Vagina (tissue), 2 donors: ENCODE data around the gene THSD1. TPM values are rescaled to one million over a fixed set of nuclear protein-coding genes. Genes with fewer than 3 reads are reported as not detected.
"Not testable (repeated sequence)": the region's sequence is repeated elsewhere in the genome, so short reads cannot be mapped to it uniquely, and the experiment has no call there.

Source experiments
- DNase-seq, 2 donors: peaks; one replicate each; pipeline ENCODE4 v3.0.0-alpha.2; 2017; ENCODE audit errors: extremely low spot score in 2 of 2
- H3K27ac ChIP-seq: fragments of 200-600 bp; sonication (generic); one replicate; pipeline ENCODE4 v1.5.1; 2019
- H3K27me3 ChIP-seq: fragments of 200-600 bp; sonication (generic); one replicate; pipeline ENCODE4 v1.5.1; 2019
- H3K36me3 ChIP-seq, 2 donors: fragments of 200-600 bp; sonication (generic); one replicate each; pipeline ENCODE4 v1.5.1; 2017 to 2019
- H3K4me1 ChIP-seq: fragments of 200-600 bp; sonication (generic); one replicate; pipeline ENCODE4 v1.5.1; 2019
- H3K4me3 ChIP-seq, 2 donors: fragments of 200-600 bp; sonication (generic); 1 replicate in 1 of 2; 2 replicates in 1 of 2; pipeline ENCODE4 v1.5.1; 2016 to 2019
- H3K9me3 ChIP-seq: fragments of 200-600 bp; sonication (generic); one replicate; pipeline ENCODE4 v1.5.1; 2019
- CTCF ChIP-seq, 3 experiments: fragments of 450-650 bp in 2 of 3; fragments of 200-600 bp in 1 of 3; sonication (generic) in 1 of 3; IDR thresholded peaks; one replicate each; pipeline ENCODE4 v1.5.1; 2017 to 2019; ENCODE audit warnings: antibody characterized with exemption in 3 of 3, mild to moderate bottlenecking in 2 of 3, moderate library complexity in 2 of 3
- POLR2A ChIP-seq, 2 donors: fragments of 450-650 bp; IDR thresholded peaks; one replicate each; pipeline ENCODE4 v1.6.1; 2017; ENCODE audit warnings: antibody characterized with exemption in 2 of 2, mild to moderate bottlenecking in 2 of 2, moderate library complexity in 2 of 2
- POLR2AphosphoS5 ChIP-seq, 2 donors: sonication (generic); formaldehyde crosslinking; IDR thresholded peaks; one replicate each; pipeline ENCODE4 v1.9.0; 2017; ENCODE audit warnings: antibody characterized with exemption in 2 of 2, mild to moderate bottlenecking in 2 of 2, low read depth in 1 of 2; ENCODE audit not compliant: insufficient read depth in 1 of 2
- intact Hi-C: fragments of 100-400 bp; cut with DNase I; formaldehyde crosslinking; loops from one replicate; pipeline ENCODE4 v1.15.1; 2023
- total RNA-seq: library from RNA; depleted of rRNA; stranded (reverse); fragments of >200 nt; gene quantifications from one replicate; pipeline ENCODE4 v1.2.3, GENCODE V29; 2016

The THSD1 gene
- total RNA-seq, 1 donor from 2014 or later, result 6.4 TPM

GRCh38 chr13:52374873-52375411 is 31.0 kb downstream of the THSD1 start:
- DNase-seq, result no peak
- H3K9me3 ChIP-seq, result no peaks in the 10 kb centered on the region
- no peaks in the 10 kb centered on the region for H3K4me1 ChIP-seq
- no peaks in the 10 kb centered on the region for H3K36me3 ChIP-seq
- TF ChIP-seq POLR2A (IDR thresholded peaks at IDR 0.05), result no peak
- no peak for TF ChIP-seq POLR2AphosphoS5 (IDR thresholded peaks at IDR 0.05; ENCODE audit: insufficient read depth in 1 of 2, low read depth in 1 of 2)
- TF ChIP-seq CTCF (IDR thresholded peaks at IDR 0.05), result no peak
- no peaks in the 10 kb centered on the region for H3K27me3 ChIP-seq
- H3K4me3 ChIP-seq, result no peak overlapping the region
- intact Hi-C loops, result no loop called here
- H3K27ac ChIP-seq, result no peak overlapping the region

- no peak for DNase-seq
- Histone ChIP-seq H3K36me3 (no peaks in the 10 kb centered on the region), H3K4me1 (no peaks in the 10 kb centered on the region), H3K9me3 (no peaks in the 10 kb centered on the region), H3K4me3 (no peak overlapping the region), H3K27ac (no peak overlapping the region), H3K27me3 (no peaks in the 10 kb centered on the region)
- intact Hi-C loops, result no loop called here
- TF ChIP-seq POLR2A (IDR thresholded peaks at IDR 0.05) (no peak), POLR2AphosphoS5 (IDR thresholded peaks at IDR 0.05; ENCODE audit: insufficient read depth in 1 of 2, low read depth in 1 of 2) (no peak), CTCF (IDR thresholded peaks at IDR 0.05) (no peak)
These were observed 31.6 kb downstream of the THSD1 start for GRCh38 chr13:52374389-52374788.

- H3K36me3 ChIP-seq, H3K9me3 ChIP-seq, intact Hi-C loops, DNase-seq, H3K27me3 ChIP-seq, H3K4me3 ChIP-seq, H3K4me1 ChIP-seq, H3K27ac ChIP-seq: not testable (repeated sequence)
These were observed 32.7 kb downstream of the THSD1 start for GRCh38 chr13:52373277-52373676.

DNA sequence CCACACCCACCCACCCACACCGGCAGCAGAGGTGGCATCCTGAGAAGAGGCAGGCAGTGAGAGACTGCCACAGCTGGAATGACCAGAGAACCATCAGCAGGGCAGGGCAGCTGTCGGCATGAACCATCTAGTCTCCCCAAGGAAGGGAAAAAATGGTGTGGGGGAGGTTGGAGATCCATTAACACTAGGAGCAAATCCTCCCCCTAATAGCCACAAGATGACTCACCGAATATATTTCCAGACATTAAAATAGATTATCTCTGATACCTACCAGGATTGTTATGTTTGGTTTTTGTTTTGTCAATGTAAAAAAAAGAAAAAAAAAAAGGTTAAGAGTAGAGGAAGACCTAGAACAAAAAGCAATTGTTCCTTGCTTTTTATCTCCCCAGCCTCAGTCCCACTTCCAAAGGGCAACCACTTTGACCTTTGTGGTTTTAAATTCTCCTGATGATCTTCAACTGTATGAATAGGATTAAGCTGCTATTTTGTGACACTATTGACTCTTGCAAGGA is 34.2 kb downstream of the THSD1 start:
- intact Hi-C loops, result no loop called here
- Histone ChIP-seq H3K27ac (no peak overlapping the region), H3K4me1 (no peaks in the 10 kb centered on the region), H3K9me3 (no peaks in the 10 kb centered on the region), H3K4me3 (no peak overlapping the region), H3K36me3 (no peaks in the 10 kb centered on the region), H3K27me3 (no peaks in the 10 kb centered on the region)
- TF ChIP-seq CTCF (IDR thresholded peaks at IDR 0.05) (no peak), POLR2A (IDR thresholded peaks at IDR 0.05) (no peak), POLR2AphosphoS5 (IDR thresholded peaks at IDR 0.05; ENCODE audit: insufficient read depth in 1 of 2, low read depth in 1 of 2) (no peak)
- DNase-seq, result no peak

- TF ChIP-seq POLR2AphosphoS5 (IDR thresholded peaks at IDR 0.05; ENCODE audit: insufficient read depth in 1 of 2, low read depth in 1 of 2) (no peak), POLR2A (IDR thresholded peaks at IDR 0.05) (no peak), CTCF (IDR thresholded peaks at IDR 0.05) (no peak)
These were observed 39.7 kb downstream of the THSD1 start for GRCh38 chr13:52366291-52366690.

DNA sequence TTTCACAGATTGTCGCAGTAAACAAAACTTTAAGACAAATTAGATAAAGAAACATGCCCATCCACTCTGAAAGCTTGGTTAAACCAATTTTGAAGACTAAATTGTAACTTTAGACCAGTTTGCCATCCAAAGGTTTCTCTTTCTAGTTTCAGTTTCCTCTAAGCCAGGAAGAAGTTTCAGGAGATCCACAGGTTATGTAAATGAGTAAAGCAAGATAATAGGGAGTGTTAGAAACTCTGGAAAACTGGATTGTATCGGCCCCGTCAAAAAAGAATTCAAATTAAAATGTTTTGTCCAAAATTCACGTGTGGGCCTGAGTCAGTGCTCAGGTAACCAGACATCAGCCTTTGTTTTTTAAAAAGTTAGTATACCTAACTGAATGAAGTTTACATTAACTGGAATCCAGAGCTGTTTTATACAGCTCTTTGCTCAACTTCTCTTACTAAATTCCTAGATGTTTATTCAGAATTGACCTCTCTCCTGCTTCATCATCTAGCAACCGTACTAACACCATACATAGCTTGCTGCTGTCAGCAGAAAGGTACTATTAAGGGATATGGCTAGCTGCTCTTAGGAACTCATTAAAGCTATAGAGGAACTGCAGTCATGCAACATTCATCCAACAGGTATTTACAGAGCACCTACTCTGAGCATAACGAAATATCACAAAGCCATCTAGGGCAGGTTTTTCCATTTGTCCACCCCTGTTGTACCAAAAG is 43.6 kb downstream of the THSD1 start:
- intact Hi-C loops, H3K27me3 ChIP-seq, H3K9me3 ChIP-seq, H3K4me1 ChIP-seq, H3K36me3 ChIP-seq, H3K27ac ChIP-seq, DNase-seq, H3K4me3 ChIP-seq: not testable (repeated sequence)

More at GRCh38 chr13:52366291-52366690, 39.7 kb downstream of the THSD1 start:
- no peaks in the 10 kb centered on the region for H3K9me3 ChIP-seq
- no peak for DNase-seq
- no peak overlapping the region for H3K27ac ChIP-seq
- no peaks in the 10 kb centered on the region for H3K4me1 ChIP-seq
- intact Hi-C loops, result no loop called here
- no peaks in the 10 kb centered on the region for H3K27me3 ChIP-seq
- H3K36me3 ChIP-seq, result no peaks in the 10 kb centered on the region
- no peak overlapping the region for H3K4me3 ChIP-seq
